Common myeloid progenitor, CD34-positive (primary cell): ENCODE results near the gene ZNHIT1.

Experiments
- CTCF ChIA-PET: fragments of 350-600 bp; sonication (Branson Sonifier 250); formaldehyde crosslinking; loops from one replicate; lab custom pipeline; 2021; ENCODE audit warnings: antibody characterized with exemption; lab: Charles Lee
- POLR2A ChIA-PET: fragments of 350-600 bp; sonication (Branson Sonifier 250); formaldehyde crosslinking; loops from one replicate; lab custom pipeline; 2021; ENCODE audit warnings: antibody characterized with exemption; lab: Charles Lee
- DNase-seq, 3 donors: peaks; one replicate each; pipeline versions ENCODE4 v3.0.0 to v3.0.0-alpha.2; 2013
- H3K27ac ChIP-seq, 2 experiments: 1 replicate in 1 of 2; 2 replicates in 1 of 2; pipeline ENCODE4 v1.7.0; 2013; ENCODE audit warnings: inconsistent platforms in 2 of 2, low read length in 2 of 2, mild to moderate bottlenecking in 2 of 2, low read depth in 1 of 2, moderate library complexity in 1 of 2; ENCODE audit not compliant: severe bottlenecking in 2 of 2, insufficient read depth in 1 of 2, poor library complexity in 1 of 2
- H3K27me3 ChIP-seq, 5 experiments: replicated peaks in 2 of 5; 1 replicate in 3 of 5; 2 replicates in 2 of 5; pipeline versions ENCODE4 v1.6.1 to v1.7.0; 2013; ENCODE audit warnings: low read length in 4 of 5, mild to moderate bottlenecking in 2 of 5, moderate library complexity in 2 of 5, inconsistent platforms in 1 of 5; ENCODE audit not compliant: insufficient read depth in 5 of 5, control insufficient read depth in 4 of 5
- H3K36me3 ChIP-seq, 4 experiments: 1 replicate in 2 of 4; 2 replicates in 2 of 4; pipeline versions ENCODE4 v1.6.1 to v1.7.0; 2013; ENCODE audit warnings: low read length in 3 of 4, control low read depth in 1 of 4, mild to moderate bottlenecking in 1 of 4; ENCODE audit not compliant: control insufficient read depth in 4 of 4, insufficient read depth in 4 of 4
- H3K4me1 ChIP-seq, 4 experiments: 1 replicate in 3 of 4; 2 replicates in 1 of 4; pipeline versions ENCODE4 v1.6.1 to v1.7.1; 2013; ENCODE audit warnings: low read length in 3 of 4, mild to moderate bottlenecking in 3 of 4, control low read depth in 1 of 4, inconsistent platforms in 1 of 4, moderate library complexity in 1 of 4; ENCODE audit not compliant: control insufficient read depth in 4 of 4, insufficient read depth in 4 of 4; ENCODE audit errors: control extremely low read depth in 1 of 4
- H3K4me3 ChIP-seq, 7 experiments: 1 replicate in 4 of 7; 2 replicates in 3 of 7; pipeline versions ENCODE4 v1.5.1 to v1.7.0; 2013; ENCODE audit warnings: mild to moderate bottlenecking in 7 of 7, low read length in 6 of 7, moderate library complexity in 6 of 7, inconsistent platforms in 2 of 7, low read depth in 2 of 7, control low read depth in 1 of 7; ENCODE audit not compliant: insufficient read depth in 4 of 7, control insufficient read depth in 1 of 7; ENCODE audit errors: extremely low read depth in 1 of 7
- H3K9me3 ChIP-seq, 5 experiments: 1 replicate in 4 of 5; 2 replicates in 1 of 5; pipeline versions ENCODE4 v1.6.1 to v1.7.1; 2013; ENCODE audit warnings: low read length in 4 of 5, mild to moderate bottlenecking in 2 of 5, inconsistent platforms in 1 of 5, low read depth in 1 of 5, moderate library complexity in 1 of 5; ENCODE audit not compliant: control insufficient read depth in 4 of 5, insufficient read depth in 2 of 5; ENCODE audit errors: control extremely low read depth in 1 of 5
- WGBS: methylation state at CpG from one replicate; pipeline ENCODE4 v1.1.5; 2013; ENCODE audit not compliant: insufficient coverage; 5-methylcytosine and 5-hydroxymethylcytosine counted together

The ZNHIT1 gene

DNA sequence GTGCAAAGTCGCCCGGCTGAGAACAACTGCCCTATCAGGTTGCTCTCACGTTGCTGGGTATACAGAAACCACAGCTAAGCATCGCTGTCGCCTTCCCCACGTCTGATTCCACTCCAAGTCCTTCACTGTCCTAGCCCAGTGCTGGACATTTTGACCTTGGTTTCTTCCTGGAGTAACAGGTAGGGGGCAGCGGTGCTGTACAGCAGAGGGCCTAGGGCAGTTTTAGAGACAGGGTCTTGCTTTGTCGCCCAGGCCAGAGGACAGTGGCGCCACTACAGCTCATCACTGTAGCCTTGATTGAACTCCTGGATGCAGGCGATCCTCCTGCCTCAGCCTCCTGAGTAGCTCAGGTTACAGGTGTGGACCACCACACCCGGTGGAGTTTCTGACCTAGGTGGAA, 17.1 kb downstream of the ZNHIT1 start:
- Histone ChIP-seq H3K4me1 (peaks cover 2 to 57% (median 53%) of the 10 kb centered on the region in 4 experiments), H3K27ac (no peak overlapping the region), H3K4me3 (peak overlapping the region in 3 of 7 experiments; percentile 77 to 80 (median 79)), H3K27me3 (no peaks in the 10 kb centered on the region), H3K9me3 (no peaks in the 10 kb centered on the region), H3K36me3 (peaks cover 0 to 31% (median 14%) of the 10 kb centered on the region in 4 experiments)
- CTCF ChIA-PET: interaction anchor here (0.6 to 4.8 kb wide), 12 partner anchors 9 to 95 kb away, joined by 3 to 35 read pairs (median 6); partner anchors contain the start of genes FIS1, PLOD3 and ZNHIT1
- 77% methylated on average over 11 of the region's 11 CpGs for WGBS
- peak in 2 of 3 donors; percentile 35 to 44 for DNase-seq
- POLR2A ChIA-PET: interaction anchor here (0.6 kb wide), 1 partner anchor 1232 kb away, joined by 4 read pairs; no protein-coding TSS in a partner anchor

DNA sequence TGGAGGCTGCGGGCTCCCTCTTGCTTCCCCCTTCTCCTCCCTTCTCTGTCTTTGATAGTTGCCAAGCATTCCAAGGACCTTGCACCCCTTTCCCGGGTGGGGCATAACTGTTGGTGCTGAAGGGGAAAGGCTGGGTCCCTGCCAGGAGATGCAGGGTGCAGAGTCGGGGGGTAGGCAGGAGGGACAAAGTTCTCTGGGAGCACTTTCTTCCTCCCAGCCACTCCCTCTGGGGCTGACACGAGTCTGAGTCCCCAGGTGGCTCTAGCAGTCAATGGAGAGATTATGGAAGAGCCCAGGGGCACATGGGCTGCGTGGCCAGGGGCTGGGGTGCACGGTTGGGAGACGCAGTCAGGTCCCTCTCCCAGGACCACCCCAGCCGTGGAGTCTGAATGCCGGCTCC, 17.6 kb downstream of the ZNHIT1 start:
- ChIA-PET CTCF (interaction anchor here (0.6 to 4.8 kb wide), 13 partner anchors 9 to 95 kb away, joined by 3 to 35 read pairs (median 6); partner anchors contain the start of genes FIS1, PLOD3 and ZNHIT1), POLR2A (no interaction called here)
- DNase-seq: no peak
- WGBS: 30% methylated on average over 5 of the region's 9 CpGs
- no peaks in the 10 kb centered on the region for H3K27me3 ChIP-seq
- H3K4me1 ChIP-seq: peaks cover 2 to 59% (median 56%) of the 10 kb centered on the region in 4 experiments
- peaks cover 0 to 36% (median 16%) of the 10 kb centered on the region in 4 experiments for H3K36me3 ChIP-seq
- H3K9me3 ChIP-seq: no peaks in the 10 kb centered on the region
- H3K27ac ChIP-seq: no peak overlapping the region
- H3K4me3 ChIP-seq: peak overlapping the region in 5 of 7 experiments; percentile 58 to 80 (median 77)

DNA sequence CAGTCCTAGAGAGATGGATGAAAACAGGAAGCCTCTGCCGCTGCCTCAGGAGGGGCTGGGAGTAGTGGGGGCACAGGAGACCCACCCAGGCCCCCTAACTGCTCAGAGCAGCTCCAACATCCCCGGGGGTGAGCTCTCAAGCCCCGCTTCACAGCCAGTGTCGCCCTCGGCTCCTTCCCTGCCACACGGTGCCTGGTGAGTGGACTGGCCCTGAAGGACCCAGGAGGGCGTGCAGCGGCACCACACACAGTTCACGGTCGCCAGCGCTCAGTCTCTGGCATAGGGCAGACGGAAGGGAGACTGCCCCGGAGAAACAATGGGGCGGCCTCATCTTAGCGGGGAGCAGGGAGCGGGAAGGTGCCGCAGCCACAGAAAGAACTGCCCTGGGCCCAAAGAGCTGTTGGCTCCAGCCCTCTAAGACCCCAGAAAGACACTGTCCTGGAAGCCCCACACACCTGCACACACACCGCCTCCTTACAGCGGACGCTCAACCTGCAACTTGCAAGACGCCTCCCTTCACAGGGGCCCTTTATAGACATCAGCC, 18.4 kb downstream of the ZNHIT1 start:
- Histone ChIP-seq H3K9me3 (no peaks in the 10 kb centered on the region), H3K27me3 (no peaks in the 10 kb centered on the region), H3K4me1 (peaks cover 2 to 63% (median 62%) of the 10 kb centered on the region in 4 experiments), H3K36me3 (peaks cover 0 to 41% (median 16%) of the 10 kb centered on the region in 4 experiments), H3K4me3 (peak overlapping the region; percentile 15 to 80 (median 66)), H3K27ac (peak overlapping the region; percentile 15 to 72)
- WGBS: 7% methylated on average over 16 of the region's 21 CpGs
- DNase-seq: no peak
- ChIA-PET CTCF (interaction anchor here (0.7 to 4.8 kb wide), 13 partner anchors 8 to 92 kb away, joined by 3 to 35 read pairs (median 5); partner anchors contain the start of genes FIS1, PLOD3 and ZNHIT1), POLR2A (interaction anchor here (1.3 to 1.8 kb wide), 2 partner anchors 12 to 17 kb away, joined by 3 to 6 read pairs; no protein-coding TSS in a partner anchor)

DNA sequence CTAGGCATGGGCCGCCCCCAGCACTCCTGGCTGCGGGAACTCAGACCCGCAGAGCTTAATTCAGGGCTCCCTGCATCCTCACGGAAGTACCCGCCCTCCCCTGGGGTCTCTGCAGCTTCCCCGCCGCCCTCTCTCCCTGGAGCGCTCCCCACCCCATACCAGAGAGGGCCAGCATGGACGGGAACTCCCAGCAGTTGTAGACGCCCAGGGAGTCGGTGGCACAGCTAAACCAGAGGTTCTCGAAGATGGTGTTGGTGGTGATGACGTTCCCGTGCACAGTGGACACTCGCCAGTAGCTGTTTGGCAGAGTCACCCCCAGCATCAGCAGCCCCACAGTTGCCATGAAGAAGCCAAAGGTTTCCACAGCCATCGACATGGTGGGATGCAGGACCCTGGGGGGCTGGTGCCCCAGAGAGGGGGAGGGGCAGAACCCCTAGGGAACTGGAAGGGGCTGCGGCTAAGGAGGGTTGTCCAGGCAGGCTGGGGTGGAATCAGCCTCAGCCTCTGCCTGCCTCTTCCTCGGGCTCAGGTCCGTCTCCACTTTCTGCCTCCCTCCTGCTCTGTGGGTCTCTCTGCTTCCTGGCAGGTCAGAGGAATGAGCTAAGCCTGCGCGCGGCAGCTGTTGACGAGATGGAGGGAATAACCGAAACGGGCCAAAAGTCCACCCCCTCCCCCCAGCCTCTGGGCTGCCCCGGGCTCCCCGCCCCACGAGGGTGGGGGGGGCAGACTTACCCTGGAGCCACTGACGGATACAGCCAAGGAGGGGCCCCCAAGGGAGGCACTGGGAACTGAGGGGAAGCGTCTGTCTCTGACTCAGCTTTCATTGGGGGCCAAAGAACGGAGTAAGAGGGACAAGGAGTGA, 19.5 kb downstream of the ZNHIT1 start, which contains the start of gene CLDN15:
CLDN15 (minus strand) TSS at position 597 of the 862 bp plus-strand sequence; CDS start at position 376, 221 bp downstream.
- ChIA-PET POLR2A (interaction anchor here (1.2 to 1.8 kb wide), 3 partner anchors 11 to 45 kb away, joined by 3 to 6 read pairs (median 3); no protein-coding TSS in a partner anchor), CTCF (interaction anchor here (0.7 to 4.8 kb wide), 11 partner anchors 11 to 93 kb away, joined by 3 to 35 read pairs (median 5); partner anchors contain the start of genes PLOD3 and ZNHIT1)
- H3K4me1 ChIP-seq: peaks cover 2 to 70% (median 70%) of the 10 kb centered on the region in 4 experiments
- WGBS: 5% methylated on average over 14 of the region's 31 CpGs
- peak; percentile 70 to 91 (median 91) for DNase-seq
- peak within 1 kb of the TSS; percentile 54 to 72 for H3K27ac ChIP-seq
- H3K9me3 ChIP-seq: no peaks in the 10 kb centered on the region
- H3K36me3 ChIP-seq: peaks cover 0 to 37% (median 8%) of the 10 kb centered on the region in 4 experiments
- H3K27me3 ChIP-seq: no peaks in the 10 kb centered on the region
- H3K4me3 ChIP-seq: peak within 1 kb of the TSS; percentile 15 to 80 (median 66)

GRCh38 chr7:101238226-101239182, 20.5 kb downstream of the ZNHIT1 start:
- Histone ChIP-seq H3K4me3 (peak overlapping the region in 6 of 7 experiments; percentile 28 to 80 (median 72)), H3K27me3 (no peaks in the 10 kb centered on the region), H3K9me3 (no peaks in the 10 kb centered on the region), H3K27ac (peak overlapping the region; percentile 54 to 72), H3K36me3 (peaks cover 0 to 35% (median 8%) of the 10 kb centered on the region in 4 experiments), H3K4me1 (peaks cover 2 to 79% (median 76%) of the 10 kb centered on the region in 4 experiments)
- DNase-seq: peak in 1 of 3 donors; percentile 40
- ChIA-PET POLR2A (interaction anchor here (0.7 to 1.2 kb wide), 2 partner anchors 19 to 44 kb away, joined by 3 read pairs; no protein-coding TSS in a partner anchor), CTCF (interaction anchor here (1.0 to 4.8 kb wide), 8 partner anchors 10 to 94 kb away, joined by 3 to 35 read pairs (median 6); partner anchors contain the start of genes PLOD3 and ZNHIT1)
- WGBS: 19% methylated on average over 21 of the region's 28 CpGs
